Activated naive CD8-positive, alpha-beta T cell treated with anti-CD3 and anti-CD28 coated beads, Interleukin-2, amount 50 U/mL, for 16 hours (primary cell): Measurements from ENCODE around the gene MT1A.

ENCODE experiments used
- DNase-seq: peaks from one replicate; pipeline ENCODE4 v3.0.0-alpha.2; 2020; ENCODE audit warnings: low read depth, low spot score

Gene MT1A

GRCh38 chr16:56631197-56631596, 7.3 kb upstream of the MT1A start:
- no peak for DNase-seq

DNA sequence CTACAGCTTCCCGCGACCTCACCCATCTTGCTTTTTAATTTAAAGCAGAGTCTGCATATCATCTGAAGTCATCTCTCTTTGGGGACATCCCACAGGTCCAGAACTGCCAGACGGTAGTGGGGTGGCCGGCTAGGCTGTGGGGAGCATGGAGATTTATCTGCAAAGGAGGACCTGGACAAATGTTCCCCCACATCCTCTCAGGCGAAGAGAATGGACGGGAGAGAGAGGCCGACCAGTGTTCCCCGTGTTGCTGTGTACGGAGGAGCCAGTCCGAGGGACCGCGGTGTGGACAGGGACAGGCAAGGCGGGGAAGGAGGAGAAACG, 6.7 kb upstream of the MT1A start:
- no peak for DNase-seq

GRCh38 chr16:56632156-56632847, 6.2 kb upstream of the MT1A start, which contains the start of gene MT1M:
Gene MT1M, plus strand, starts transcription at chr16:56632659. Its CDS starts 73 bp downstream, at chr16:56632732.
- no peak for DNase-seq

GRCh38 chr16:56632848-56633365, 5.6 kb upstream of the MT1A start:
- no peak for DNase-seq

DNA sequence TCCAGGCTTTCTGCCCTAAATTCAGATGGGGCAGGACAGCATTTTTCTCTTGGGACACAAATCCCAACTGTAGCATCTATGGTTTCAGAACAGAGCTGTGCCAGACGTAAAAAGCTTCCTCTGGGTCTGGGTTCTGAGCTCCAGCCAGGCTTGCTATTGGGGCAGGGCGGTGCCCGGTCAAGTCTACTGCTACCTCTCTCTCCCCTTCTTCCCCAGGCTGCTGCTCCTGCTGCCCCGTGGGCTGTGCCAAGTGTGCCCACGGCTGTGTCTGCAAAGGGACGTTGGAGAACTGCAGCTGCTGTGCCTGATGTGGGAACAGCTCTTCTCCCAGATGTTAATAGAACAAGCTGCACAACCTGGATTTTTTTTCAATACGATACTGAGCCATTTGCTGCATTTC, 4.9 kb upstream of the MT1A start:
- no peak for DNase-seq

DNA sequence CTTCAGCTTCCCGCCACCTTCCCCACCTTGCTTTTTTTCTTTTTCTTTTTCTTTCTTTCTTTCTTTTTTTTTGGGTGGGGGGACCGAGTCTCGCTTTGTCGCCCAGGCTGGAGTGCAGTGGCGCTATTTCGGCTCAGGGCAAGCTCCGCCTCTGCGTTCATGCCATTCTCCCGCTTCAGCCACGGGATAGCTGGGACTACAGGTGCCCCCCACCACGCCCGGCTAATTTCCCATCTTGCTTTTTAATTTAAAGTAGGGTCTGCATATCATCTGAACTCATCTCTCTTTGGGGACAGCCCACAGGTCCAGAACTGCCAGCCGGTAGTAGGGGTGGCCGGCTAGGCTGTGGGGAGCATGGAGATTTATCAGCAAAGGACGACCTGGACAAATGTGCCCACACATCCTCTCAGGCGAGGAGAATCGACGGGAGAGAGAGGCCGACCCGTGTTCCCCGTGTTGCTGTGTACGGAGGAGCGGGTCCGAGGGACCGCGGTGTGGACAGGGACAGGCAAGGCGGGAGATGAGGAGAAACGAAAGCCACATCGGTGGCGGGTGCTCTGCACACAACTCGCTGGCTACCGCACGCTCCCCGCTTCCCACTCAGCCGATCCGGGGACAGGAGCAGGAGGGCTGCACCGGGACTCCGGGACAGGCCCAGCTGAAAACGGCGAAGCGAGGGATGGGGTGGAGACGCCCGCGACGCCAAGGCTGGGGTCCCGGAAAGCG, 3.6 kb upstream of the MT1A start:
- DNase-seq, result no peak

DNA sequence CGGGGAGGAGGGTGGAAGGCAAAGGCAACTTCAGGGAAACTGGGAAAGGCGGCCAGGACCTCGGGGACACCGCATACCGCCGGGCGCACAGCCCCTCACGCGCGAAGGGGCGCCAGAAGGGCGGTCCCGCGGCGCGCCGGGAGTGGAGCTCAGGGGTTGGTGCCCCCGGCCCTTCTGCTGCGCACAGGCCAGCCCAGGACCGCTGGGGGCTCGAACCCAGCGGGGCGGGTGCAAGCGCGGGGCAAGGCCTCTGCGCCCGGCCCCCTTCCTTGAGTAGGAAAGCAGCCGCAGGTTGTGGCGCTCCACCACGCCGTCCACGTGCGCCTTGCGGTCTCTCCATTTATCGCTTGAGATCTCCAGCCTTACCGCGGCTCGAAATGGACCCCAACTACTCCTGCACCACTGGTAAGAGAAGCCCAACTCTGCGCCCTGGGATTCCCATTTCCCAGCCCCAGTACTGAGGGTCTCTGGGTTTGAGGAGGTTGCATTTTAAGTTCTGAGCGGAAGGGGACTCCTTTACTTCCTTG, 3.0 kb upstream of the MT1A start:
- DNase-seq, result no peak

- no peak for DNase-seq
Measured at GRCh38 chr16:56636616-56637413, 1.7 kb upstream of the MT1A start.

- no peak for DNase-seq
Measured at GRCh38 chr16:56639045-56639444, 579 bp downstream of the MT1A start.

DNA sequence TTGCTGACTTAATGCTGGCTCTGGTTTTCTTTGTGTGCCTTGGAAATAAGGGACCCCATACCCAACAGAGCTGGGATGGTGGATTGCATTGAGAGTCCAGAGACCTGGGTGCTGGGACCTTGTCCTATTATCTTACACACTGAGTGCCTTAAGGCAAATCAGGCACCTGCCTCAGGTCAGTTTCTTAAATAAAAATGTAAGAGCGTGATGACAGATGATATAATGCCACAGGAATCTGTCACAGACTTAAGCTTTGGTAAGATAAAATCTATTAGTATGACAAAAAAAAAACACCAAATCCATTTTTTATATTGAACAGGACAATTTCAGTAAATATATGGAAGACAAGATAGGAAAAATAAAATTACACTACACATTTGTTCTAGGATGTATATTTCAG, 1.6 kb downstream of the MT1A start:
- no peak for DNase-seq

DNA sequence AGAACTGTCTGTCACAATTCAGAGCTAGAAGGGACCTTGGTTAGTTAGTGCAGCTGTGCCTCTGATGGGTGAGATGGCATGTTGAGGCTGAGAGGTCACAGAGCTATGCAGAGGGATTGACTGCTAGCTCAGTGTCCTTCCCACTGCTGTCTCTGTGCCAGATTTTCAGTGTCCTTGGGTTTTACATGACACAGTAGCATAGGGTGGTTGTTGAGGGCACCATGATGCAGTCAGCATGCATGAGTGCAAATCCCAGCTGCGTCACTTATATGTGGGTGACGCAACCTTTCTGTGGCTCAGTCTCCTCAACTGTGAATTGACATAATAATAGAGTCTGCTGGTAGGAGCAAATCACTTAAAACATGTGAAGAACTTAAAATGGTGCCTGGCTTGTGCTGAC, 2.7 kb downstream of the MT1A start:
- no peak for DNase-seq

DNA sequence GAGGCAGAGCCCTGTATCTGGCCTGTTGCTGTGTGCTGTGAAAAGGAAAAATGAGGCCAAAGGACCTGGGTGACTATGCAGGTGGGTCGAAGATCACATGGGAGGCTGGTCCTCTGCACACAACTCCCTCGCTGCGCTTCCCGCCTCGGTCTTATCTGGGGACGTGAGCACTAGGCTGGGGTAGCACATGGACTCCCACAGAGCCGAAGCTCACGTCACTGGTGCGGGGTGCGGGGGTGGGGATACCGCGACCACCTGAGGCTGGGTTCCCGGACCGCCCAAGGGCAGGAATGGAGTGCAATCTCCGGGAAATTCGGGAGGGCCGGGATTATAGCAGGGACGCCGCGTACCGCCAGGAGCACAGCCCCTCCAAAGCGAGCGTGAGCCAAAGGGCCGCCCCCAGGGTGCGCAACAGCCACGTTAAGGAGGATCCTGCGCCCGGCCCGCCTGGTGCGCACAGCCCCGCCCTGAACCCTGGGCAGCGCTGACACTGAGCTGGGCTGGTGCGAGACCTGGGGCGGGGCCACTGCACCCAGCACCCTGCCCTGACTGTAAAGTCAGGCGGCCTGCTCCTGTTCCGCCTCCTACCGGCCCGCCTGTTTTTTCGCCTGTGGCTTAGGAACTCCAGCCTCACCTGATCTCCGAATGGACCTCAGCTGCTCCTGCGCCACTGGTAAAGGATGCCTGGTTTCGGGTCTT, 4.8 kb downstream of the MT1A start:
- peak; percentile 53 for DNase-seq

- no peak for DNase-seq
Measured at GRCh38 chr16:56643833-56644232, 5.4 kb downstream of the MT1A start.

- no peak for DNase-seq
Measured at GRCh38 chr16:56645311-56645710, 6.8 kb downstream of the MT1A start.

DNA sequence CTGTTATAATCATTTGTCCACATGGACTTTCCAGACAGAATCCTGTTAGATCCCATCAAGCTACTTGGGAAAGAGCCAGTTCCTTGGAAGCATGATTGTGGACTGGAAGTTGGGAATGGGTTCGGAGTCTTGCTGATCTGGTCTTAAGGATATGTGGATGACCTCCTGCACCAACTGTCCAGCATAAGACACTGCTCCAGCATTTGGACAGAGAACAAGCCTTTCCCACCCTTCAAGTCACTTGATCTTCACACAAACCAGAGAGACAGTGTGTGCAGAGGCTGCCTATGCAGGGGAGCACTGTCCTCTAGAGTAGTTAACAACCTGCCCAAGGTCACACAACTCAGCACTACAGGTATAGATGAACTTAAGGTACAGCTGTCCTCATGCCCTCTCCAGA, 7.4 kb downstream of the MT1A start:
- no peak for DNase-seq

GRCh38 chr16:56647641-56648431, 9.4 kb downstream of the MT1A start:
- no peak for DNase-seq

- no peak for DNase-seq
Measured at GRCh38 chr16:56649271-56649670, 10.8 kb downstream of the MT1A start.

- no peak for DNase-seq
Measured at GRCh38 chr16:56649820-56650219, 11.4 kb downstream of the MT1A start.

- DNase-seq, result no peak
Measured at GRCh38 chr16:56651586-56651985, 13.1 kb downstream of the MT1A start, which contains the start of gene MT1B. Gene MT1B, plus strand, starts transcription at chr16:56651886. Its CDS starts 68 bp downstream, at chr16:56651954.

DNA sequence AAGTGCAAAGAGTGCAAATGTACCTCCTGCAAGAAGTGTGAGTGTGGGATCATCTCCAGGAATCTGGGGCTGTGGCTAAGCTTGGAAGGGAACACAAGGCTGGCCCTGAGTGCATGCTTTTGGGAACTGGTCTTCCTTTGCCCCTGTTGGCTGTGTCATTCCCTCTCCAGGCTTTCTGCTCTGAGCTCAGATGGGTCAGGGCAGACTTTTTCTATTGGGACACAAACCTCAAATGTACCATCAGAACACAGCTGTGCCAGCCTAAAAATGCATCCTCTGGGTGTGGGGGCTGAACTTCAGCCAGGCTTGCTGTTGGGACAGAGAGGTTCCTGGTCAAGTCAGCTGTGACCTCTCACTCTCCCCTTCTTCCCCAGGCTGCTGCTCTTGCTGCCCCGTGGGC, 14.1 kb downstream of the MT1A start:
- DNase-seq, result no peak

GRCh38 chr16:56653218-56653617, 14.8 kb downstream of the MT1A start:
- DNase-seq, result no peak
